Activated naive CD4-positive, alpha-beta T cell (primary cell): ENCODE results near the gene VAMP2.
A peak's percentile ranks its signal among the peaks of the same experiment; 100 is the strongest.

Experiments used
- DNase-seq, 4 experiments: peaks; one replicate each; lab custom pipeline; 2025; lab: John Stamatoyannopoulos, UW

The VAMP2 gene

DNA sequence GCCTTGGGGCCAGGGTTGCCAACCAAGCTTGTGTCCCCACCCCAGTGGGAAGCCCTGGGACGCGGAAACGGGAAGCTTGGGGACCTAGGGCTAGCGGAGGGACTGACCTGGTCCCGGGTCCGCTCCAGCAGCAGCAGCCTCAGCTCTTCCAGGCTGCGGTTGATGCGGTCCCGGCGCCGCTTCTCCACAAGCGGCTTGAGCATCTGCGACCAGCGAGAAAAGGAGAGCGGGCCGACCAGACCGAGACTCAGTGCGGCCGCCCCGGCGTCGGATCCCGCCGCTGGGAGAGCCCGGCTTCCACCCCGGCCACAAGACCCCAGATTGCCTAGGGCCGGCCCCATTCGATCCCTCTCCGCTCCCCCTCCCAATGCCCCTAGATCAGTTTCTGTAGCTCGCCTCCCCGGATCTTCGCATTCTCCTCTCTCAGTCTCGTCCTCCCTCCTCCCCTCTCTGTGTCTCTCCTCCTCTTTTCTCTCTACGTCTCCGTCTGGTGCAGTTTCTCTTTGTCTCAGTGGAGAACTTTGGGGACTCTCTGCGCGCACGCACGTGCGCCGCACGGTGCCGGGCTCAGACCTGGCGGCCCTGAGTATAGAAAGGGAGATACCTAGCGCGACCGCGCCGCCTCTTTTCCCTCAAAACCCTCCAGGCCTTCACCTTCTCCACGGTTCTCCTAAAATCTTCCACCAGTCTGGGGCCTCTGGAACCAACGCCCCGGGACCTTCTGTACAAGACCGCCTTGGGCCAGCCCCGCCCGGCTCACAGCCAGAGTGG lies 39.6 kb downstream of the VAMP2 start:
- no peak for DNase-seq

DNA sequence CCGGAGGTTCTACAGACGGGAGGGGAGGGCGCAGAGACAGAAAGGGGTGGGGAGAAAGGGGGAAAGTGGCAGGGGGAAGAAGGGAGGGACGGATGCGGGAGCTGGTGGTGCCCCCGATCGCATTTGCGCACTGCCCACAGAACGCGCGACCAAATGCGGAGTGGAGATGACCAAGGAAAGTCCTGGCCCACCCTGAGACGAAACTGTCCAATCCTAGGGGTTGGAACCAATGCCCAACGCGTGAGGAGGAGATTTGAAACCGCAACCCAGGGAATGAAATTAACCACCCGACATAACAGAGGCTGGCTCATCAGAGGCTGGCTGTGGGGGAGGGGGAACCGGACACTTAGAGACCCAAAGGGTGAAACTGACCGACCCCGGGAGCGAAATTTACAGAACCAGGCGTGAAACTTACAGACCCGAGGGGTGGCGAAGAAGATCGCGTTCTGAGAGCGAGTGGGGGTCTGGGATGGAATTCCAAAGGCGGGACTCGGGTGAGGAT lies 40.3 kb downstream of the VAMP2 start:
- no peak for DNase-seq

DNA sequence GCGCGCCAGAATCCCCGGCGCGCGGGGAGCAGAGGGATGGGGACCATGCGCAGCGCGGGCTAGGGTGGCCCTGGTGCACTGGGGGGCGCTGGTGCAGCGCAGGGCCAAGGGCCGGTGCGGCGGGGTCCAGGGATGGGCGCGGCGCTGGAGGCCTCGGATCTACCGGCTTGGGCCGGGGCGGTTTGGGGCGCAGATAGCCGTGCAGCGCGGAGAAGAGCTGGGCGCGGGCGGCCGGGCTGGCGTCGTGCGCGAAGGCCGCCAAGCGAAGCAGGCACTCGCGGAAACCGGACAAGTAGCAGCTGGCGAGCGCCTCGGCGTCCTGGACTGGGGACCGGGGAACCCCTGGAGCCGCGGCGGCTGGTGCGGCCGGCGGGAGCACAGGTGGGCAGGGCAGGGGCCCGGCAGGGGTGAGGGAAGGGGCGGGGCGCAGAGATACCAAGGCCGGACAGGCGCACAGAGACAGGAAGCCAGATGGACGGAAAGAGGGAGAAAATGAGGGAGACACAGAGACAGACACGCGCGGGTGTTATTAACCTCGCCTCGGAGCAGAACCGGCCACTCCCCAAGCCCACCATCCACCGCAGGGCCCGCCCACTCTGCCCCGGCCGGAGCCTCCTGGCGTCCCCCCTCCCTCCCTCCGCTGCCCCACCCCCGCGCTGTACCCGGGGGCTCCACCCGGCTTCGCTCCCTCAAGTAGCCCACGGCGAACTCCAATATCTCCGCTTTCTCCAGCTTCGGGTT lies 40.9 kb downstream of the VAMP2 start:
- DNase-seq: peak in 1 of 4 experiments; percentile 28

DNA sequence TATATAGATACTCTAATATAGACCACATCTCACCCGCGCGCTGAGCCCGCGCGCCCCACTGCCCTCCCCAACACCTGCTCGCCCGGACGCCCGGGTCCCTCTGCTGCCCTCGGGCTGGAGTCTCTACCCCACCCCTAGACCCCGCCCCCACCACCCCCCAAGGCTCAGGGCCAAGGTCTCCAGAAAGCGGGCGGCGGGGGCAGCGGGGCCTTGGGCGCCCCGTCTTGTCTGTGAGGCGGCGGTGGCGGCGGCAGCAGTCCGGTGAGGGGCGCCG lies 41.4 kb downstream of the VAMP2 start:
- DNase-seq: no peak

DNA sequence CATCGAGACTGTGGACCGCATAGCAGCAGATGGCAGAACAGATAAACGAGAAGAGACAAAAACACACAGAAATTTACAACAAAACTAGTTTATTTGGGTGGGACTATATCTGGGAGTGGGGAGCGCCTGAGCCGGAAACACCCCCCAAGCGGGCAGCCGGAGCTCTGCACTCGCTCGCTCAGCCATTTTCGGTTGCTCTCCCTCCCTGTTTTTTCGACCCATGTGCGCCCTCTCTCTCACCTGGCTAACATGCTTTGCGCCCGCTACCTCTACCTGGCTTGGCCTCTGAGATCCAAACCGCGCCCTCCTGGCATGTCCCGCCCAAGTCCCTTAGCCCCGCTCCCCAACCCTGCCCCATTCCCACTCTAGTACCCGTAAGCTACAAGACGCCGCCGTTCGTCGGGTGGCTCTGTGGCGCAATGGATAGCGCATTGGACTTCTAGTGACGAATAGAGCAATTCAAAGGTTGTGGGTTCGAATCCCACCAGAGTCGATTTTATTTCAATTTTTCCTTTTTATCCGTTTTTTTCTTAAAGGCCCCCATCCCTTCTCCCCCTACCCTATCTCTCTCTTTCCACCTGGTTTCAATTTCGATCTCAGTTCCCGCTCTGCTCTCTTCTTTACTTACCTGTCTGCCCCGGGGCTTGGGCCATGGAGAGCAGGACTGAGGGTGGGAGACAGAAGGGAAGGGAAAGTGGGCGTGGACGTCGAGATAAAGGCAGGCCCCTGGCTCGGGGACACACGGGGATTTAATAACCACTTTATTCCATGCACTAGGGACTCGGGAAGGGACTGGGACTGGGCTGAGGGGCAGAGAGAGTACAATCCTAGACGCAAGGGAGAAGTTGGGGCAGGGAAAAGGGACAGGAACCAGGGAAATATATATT lies 42.0 kb downstream of the VAMP2 start:
- peak; percentile 45 to 69 (median 62) for DNase-seq

DNA sequence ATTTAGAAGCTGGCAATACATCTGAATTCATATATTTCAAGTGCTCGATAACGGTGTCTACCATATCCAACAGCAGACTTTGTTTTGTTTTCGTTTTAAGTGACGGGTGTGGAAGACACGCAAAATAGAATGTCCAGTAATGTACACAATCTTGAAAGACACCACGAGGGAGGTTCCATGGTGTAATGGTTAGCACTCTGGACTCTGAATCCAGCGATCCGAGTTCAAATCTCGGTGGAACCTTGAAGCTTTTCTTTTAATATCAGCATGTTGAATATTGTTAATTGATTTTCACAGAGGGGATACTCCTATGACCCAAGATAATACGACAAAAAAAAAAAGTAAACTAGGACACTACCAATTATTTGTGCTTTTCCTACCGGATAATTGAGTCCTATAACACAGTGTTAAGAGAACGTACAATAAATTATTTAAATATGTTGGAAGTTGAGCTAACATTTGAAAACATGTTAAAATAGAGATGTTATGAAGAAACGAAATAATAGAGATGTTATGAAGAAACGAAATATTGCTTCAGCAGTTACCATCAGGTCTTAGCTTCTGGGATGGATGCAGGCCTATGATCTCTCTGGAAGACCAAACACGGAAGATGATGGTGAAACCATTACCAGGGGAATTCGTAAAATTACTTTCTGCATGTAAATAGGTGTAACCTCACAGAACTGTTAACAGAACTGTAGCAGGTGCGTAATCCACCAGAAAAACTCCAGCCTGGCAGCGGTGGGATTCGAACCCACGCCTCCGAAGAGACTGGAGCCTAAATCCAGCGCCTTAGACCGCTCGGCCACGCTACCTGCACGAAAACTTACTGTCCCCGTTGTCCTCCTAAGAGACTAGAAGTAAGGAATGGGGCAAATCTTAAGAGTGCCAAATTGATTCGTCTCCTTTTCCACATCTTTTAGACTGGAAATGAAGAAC lies 42.9 kb downstream of the VAMP2 start:
- DNase-seq: peak; percentile 64 to 84 (median 76)

DNA sequence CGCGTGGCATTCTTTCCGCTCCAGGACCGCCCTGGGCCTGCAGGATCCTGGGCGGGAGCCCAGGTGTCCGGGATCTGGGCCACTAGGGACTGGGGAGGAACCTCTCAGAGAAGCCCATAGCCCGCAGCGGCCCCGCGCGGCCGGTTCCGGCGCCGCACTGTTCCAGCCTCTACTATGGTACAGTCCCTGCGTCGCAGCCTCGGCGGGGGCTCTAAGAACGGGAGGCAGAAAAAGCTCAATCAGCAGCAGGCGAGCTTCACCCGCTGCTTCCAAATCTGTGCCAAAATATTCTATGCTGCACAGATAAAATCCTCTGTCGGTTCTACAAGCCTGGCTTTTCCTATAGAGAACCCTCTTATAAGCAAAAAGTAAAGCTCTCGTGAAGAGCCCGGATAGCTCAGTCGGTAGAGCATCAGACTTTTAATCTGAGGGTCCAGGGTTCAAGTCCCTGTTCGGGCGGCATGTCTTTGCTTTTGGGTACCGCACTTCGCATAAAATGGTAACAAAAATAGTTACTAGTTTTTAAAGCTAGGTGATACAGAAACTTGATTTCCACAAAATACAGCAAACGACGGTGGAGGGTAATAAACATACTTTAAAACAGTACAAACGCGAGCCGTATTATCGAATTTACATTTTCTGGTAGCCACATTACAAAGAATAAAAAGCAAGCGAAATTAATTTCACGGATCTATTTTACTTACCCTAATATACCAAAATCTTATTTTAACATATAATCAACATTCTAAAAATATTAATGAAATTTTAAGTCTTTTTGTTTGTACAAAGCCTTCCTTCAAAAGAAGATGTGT lies 43.8 kb downstream of the VAMP2 start:
- DNase-seq: peak; percentile 68 to 81 (median 69)

DNA sequence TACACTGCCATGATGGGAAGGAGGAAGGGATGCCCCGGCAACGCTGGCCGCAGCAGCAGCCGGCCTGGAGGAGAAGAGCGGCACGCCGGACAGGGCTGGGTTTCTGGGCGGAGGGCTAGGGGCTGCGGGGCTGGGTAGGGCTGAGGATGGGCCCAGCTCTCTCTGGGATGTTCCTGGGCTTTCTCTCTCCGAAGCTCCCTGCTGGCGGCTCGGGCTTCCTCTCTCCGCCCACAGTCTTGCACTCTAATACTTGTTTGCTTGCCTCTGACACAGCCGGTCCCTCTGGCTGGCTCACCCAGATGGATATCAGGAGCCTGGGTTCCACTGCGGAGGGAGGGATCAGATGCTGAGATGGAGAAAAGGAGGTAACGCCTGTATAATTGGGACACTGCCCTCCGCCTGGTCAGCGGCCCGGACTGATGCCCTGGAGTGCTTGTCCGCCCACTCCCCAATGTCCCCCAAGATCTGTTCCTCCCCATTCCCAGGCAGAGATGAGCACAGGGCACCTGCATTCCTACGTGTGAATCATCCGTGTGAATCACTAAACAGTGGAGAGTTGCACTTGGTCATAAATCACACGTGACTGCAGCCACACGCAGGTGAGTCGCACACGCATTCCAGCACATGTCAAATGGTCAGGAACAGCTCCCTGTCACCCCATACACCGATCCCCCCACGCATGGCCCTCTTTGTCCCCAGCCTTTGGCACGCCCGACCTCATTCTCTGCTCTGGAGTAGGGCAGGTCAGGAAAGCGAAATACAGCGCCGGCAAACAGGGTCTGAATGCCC lies 44.6 kb downstream of the VAMP2 start, which contains the start of gene ALOXE3:
Gene ALOXE3, minus strand, starts transcription at position 535 of the 789 bp plus-strand sequence. Its CDS starts 524 bp downstream, at position 11.
- no peak for DNase-seq

DNA sequence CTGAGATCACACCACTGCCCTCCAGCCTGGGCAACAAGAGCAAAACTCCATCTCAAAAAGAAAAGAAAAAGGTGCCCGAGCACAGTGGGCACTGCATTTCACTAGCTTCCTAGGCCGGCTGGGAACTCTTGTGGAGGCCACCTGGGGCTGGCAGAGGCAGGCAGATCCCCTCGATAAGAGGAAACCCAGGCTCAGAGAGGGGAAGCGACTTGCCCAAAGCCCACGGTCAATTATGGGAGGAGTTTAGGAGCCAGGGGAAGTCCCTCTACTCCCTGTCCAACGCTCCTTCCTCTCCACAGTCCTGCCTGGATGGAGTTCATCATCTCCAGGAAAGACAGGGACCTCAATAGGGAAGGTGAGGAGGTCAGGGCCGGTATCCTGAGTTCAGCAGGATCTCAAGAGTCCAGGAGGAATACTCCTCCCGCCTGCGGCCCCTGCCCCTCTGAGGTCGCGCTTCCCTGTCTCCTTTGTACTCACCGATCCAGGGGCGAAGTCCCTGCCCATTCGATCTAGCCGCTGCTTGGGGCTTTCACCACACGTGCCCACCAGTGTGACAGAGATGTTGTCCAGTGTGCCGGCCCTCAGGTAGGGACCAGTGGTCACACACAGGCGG lies 45.3 kb downstream of the VAMP2 start:
- DNase-seq: no peak

DNA sequence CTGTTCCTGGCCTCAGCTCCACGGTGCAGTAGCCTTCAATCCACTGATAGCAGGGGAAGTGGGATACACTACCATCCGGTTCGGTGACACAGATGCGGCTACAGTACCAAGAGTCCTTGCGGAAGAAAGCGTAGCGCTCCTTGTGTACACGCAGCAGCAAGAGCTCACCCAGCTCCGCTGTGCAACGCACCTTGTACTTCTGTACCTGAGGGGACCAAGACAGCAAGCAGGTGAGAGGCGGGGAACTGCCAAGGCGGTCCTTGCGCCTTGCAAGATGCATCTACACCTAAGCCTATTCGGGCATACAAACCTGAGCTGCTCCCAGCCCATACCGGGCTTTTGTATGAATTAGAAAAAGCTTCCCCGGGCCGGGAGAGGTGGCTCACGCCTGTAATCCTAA lies 46.0 kb downstream of the VAMP2 start:
- DNase-seq: no peak

DNA sequence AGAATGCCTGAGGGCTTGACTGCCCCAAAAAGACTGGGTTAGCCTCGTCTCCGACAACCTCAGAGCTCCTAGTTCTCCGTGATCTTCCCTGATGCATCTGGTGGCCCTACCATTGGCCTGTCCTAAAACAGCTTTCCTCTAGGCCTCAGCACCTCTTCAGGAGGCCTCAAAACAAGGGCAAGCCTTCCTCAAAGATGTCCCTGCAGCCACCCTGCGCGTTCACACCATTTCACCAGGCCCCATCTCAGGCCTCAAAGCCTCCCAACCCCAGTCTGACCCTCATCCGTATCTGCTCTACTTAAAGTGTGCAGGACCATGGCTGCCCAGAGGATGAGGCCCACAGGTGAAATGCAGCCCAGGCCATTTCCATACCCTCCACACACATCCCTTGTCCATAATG lies 51.8 kb downstream of the VAMP2 start:
- no peak for DNase-seq

DNA sequence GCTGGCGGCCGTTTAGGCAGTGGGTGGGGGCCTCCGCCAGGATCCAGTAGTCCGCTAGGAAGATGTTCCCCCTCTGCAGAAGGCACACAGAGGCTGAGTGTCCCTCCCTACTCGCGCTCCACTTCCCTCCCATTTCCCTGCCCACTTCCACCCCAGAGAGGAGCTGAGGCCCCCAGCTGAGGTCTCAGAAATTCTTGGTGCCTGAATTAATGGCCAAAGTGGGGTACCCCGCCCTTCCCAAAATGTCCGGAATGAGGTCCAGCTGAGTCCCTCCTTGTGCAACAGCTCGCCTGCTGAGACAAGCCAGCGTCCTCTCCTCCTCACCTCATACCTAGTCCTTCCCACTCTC lies 52.3 kb downstream of the VAMP2 start:
- no peak for DNase-seq

DNA sequence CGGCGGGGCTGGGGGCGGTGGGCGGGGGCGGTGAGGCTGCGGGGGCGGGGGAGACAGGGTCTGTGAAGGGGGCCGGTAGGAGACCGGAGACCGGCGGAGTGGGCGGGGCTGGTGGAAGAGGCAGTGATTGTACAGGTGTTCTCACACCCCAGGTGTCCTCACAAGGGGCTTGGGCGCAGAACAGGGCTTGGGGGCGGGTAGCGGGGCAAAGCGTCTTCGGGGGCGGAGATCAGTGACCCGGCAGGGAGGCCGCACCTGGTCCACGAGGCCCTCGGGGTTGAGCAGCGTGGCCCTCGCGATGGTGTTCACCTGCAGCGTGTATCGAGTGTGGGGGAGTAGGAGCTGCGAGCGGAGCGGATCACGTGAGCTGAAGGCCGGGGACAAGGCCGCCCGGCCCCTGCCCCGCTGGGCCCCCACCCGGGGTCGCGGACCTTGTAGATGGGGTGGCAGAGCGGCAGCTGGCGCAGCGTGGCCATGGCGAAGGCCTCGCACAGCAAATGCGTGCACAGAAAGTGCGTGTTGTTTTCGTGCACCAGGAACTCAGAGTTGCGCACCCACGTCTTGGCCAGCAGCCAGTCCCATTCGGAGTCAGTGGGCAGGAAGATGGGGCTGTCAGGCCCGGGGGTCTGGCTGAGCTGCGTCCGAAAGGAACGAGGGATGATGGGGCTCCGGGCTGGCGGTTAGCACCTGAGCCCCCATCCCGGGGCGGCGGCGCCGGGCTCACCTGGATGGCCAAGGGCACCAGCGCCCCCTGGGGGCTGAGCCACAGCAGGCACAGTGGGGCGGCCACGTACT lies 52.9 kb downstream of the VAMP2 start:
- DNase-seq: peak; percentile 39 to 85 (median 70)
